HepG2 (cell line): ENCODE results near the gene CDH13. TPM values are rescaled to one million over a fixed set of nuclear protein-coding genes. Genes with fewer than 3 reads are reported as not detected.

Experiments
- ATAC-seq: fragments of 200-7000 bp; cut with Tn5 transposase; 3 replicates; pipeline ENCODE4 v1.9.1; 2020; ENCODE audit warnings: mild to moderate bottlenecking, moderate library complexity
- BruUV-seq: library from RNA; stranded (reverse); fragments of 400-500 nt; replicated peaks from 2 replicates; lab custom pipeline; 2021; lab: Mats Ljungman, UMichigan
- CTCF ChIA-PET: fragments of 300-600 bp; formaldehyde crosslinking; extraction: SDS; loops from one replicate; lab custom pipeline; 2021; ENCODE audit warnings: low total read pairs, inconsistent platforms, low intra/inter-chr PET ratio; lab: Yijun Ruan, JAX
- POLR2A ChIA-PET: fragments of 350-600 bp; sonication (Branson Sonifier 250); formaldehyde crosslinking; loops from one replicate; lab custom pipeline; 2020; ENCODE audit warnings: antibody characterized with exemption, inconsistent platforms; lab: Yijun Ruan, JAX
- DNase-seq: peaks from one replicate; pipeline ENCODE4 v3.0.0-alpha.2; 2015; ENCODE audit warnings: low spot score
- FAIRE-seq: peaks from 3 replicates; lab custom pipeline; 2011; peaks lifted over from hg19 to GRCh38; lab: Jason Lieb, UNC
- H2AFZ ChIP-seq: one replicate; pipeline ENCODE4 v1.6.1; 2011; ENCODE audit warnings: low read length, inconsistent platforms
- H3K27ac ChIP-seq: fragments of 300-600 bp; 3 replicates; pipeline ENCODE4 v1.8.0; 2011; ENCODE audit warnings: mixed run types, mild to moderate bottlenecking, mixed read lengths, low read length, inconsistent platforms; ENCODE audit not compliant: insufficient read depth; ENCODE audit errors: extremely low read length
- H3K27me3 ChIP-seq, 2 experiments: fragments of 200-600 bp in 1 of 2; 2 replicates in 1 of 2; 3 replicates in 1 of 2; pipeline versions ENCODE4 v1.6.0 to v1.8.0; 2011; ENCODE audit warnings: low read length in 2 of 2, mild to moderate bottlenecking in 2 of 2, moderate library complexity in 2 of 2, inconsistent platforms in 1 of 2; ENCODE audit not compliant: insufficient read depth in 2 of 2, control insufficient read depth in 1 of 2
- H3K36me3 ChIP-seq, 2 experiments: fragments of 200-600 bp in 1 of 2; replicated peaks in 1 of 2; 2 replicates in 1 of 2; 3 replicates in 1 of 2; pipeline versions ENCODE4 v1.5.1 to v1.8.0; 2011; ENCODE audit warnings: low read length in 2 of 2, inconsistent platforms in 1 of 2; ENCODE audit not compliant: insufficient read depth in 2 of 2, control insufficient read depth in 1 of 2
- H3K4me1 ChIP-seq: 2 replicates; pipeline ENCODE4 v1.5.1; 2012; ENCODE audit warnings: low read length, inconsistent platforms; ENCODE audit not compliant: insufficient read depth
- H3K4me2 ChIP-seq: 2 replicates; pipeline ENCODE4 v1.6.0; 2011; ENCODE audit warnings: low read depth, low read length, inconsistent platforms
- H3K4me3 ChIP-seq, 3 experiments: fragments of 200-600 bp in 1 of 3; sonication (generic), shearing (Covaris generic) in 1 of 3; replicated peaks in 1 of 3; 2 replicates each; pipeline ENCODE4 v1.5.1; 2011 to 2016; ENCODE audit warnings: low read length in 3 of 3, inconsistent platforms in 2 of 3, low read depth in 2 of 3, mild to moderate bottlenecking in 2 of 3, control low read depth in 1 of 3, mixed read lengths in 1 of 3; ENCODE audit not compliant: insufficient read depth in 1 of 3
- H3K79me2 ChIP-seq: one replicate; pipeline ENCODE4 v1.6.1; 2011; ENCODE audit warnings: low read length, inconsistent platforms; ENCODE audit not compliant: insufficient read depth
- H3K9ac ChIP-seq: 2 replicates; pipeline ENCODE4 v1.6.0; 2011; ENCODE audit warnings: mild to moderate bottlenecking, low read depth, low read length, inconsistent platforms; ENCODE audit not compliant: insufficient read depth
- H3K9me3 ChIP-seq: 2 replicates; pipeline ENCODE4 v1.5.1; 2012; ENCODE audit warnings: mild to moderate bottlenecking, low read length
- H4K20me1 ChIP-seq: 2 replicates; pipeline ENCODE4 v1.6.0; 2011; ENCODE audit warnings: inconsistent platforms, mild to moderate bottlenecking, low read length, moderate library complexity; ENCODE audit not compliant: insufficient read depth
- ETV6 ChIP-seq: sonication (generic); formaldehyde crosslinking; conservative IDR thresholded peaks from 2 replicates; pipeline ENCODE4 v1.4.0; 2020; ENCODE audit warnings: missing genetic modification reagents
- HNRNPUL1 ChIP-seq: fragments of 200-400 bp; formaldehyde crosslinking; IDR thresholded peaks from 2 replicates; pipeline ENCODE4 v1.6.1; 2017; ENCODE audit warnings: low read depth, mild to moderate bottlenecking, low read length, moderate library complexity
- KAT7 ChIP-seq: IDR thresholded peaks from 2 replicates; pipeline ENCODE4 v1.6.1; 2018; ENCODE audit warnings: borderline replicate concordance, missing compliant biosample characterization
- MYC ChIP-seq: sonication (generic); formaldehyde crosslinking; IDR thresholded peaks from 2 replicates; pipeline ENCODE4 v1.9.0; 2021; ENCODE audit warnings: missing genetic modification reagents, borderline replicate concordance
- PHF20 ChIP-seq: sonication (generic); formaldehyde crosslinking; IDR thresholded peaks from 2 replicates; pipeline ENCODE4 v1.5.0; 2020; ENCODE audit warnings: mild to moderate bottlenecking, missing genetic modification reagents
- RBM39 ChIP-seq: fragments of 200-400 bp; formaldehyde crosslinking; IDR thresholded peaks from one replicate; pipeline ENCODE4 v1.6.1; 2018; ENCODE audit warnings: antibody characterized with exemption, mild to moderate bottlenecking, low read depth, low read length; ENCODE audit not compliant: poor library complexity, severe bottlenecking
- SMAD9 ChIP-seq: sonication (generic); formaldehyde crosslinking; IDR thresholded peaks from 2 replicates; pipeline ENCODE4 v1.5.1; 2020; ENCODE audit warnings: mild to moderate bottlenecking, missing genetic modification reagents
- XBP1 ChIP-seq: sonication (generic); formaldehyde crosslinking; IDR thresholded peaks from 2 replicates; pipeline ENCODE4 v1.5.0; 2020; ENCODE audit warnings: missing genetic modification reagents
- ZBTB7A ChIP-seq: sonication (generic); formaldehyde crosslinking; IDR thresholded peaks from 2 replicates; pipeline ENCODE4 v1.8.0; 2022; ENCODE audit warnings: mild to moderate bottlenecking, missing genetic modification reagents
- ZNF354B ChIP-seq: sonication (generic); formaldehyde crosslinking; IDR thresholded peaks from 2 replicates; pipeline ENCODE4 v1.8.0; 2022; ENCODE audit warnings: mild to moderate bottlenecking, missing genetic modification reagents
- ZNF460 ChIP-seq: sonication (generic); formaldehyde crosslinking; IDR thresholded peaks from 2 replicates; pipeline ENCODE4 v1.5.1; 2020; ENCODE audit warnings: missing genetic modification reagents, mild to moderate bottlenecking, borderline replicate concordance
- ZNF558 ChIP-seq: sonication (generic); formaldehyde crosslinking; IDR thresholded peaks from 2 replicates; pipeline ENCODE4 v1.9.0; 2022; ENCODE audit warnings: mild to moderate bottlenecking, missing genetic modification reagents, borderline replicate concordance
- ZNF720 ChIP-seq: sonication (generic); formaldehyde crosslinking; IDR thresholded peaks from 2 replicates; pipeline ENCODE4 v1.4.0; 2020; ENCODE audit warnings: missing genetic modification reagents
- ZNF782 ChIP-seq: sonication (generic); formaldehyde crosslinking; IDR thresholded peaks from 2 replicates; pipeline ENCODE4 v1.4.0; 2020; ENCODE audit warnings: missing genetic modification reagents, mild to moderate bottlenecking, borderline replicate concordance
- ZNF839 ChIP-seq: sonication (generic); formaldehyde crosslinking; IDR thresholded peaks from 2 replicates; pipeline ENCODE4 v1.4.0; 2020; ENCODE audit warnings: missing genetic modification reagents, mild to moderate bottlenecking, borderline replicate concordance
- WGBS: methylation state at CpG from one replicate; pipeline ENCODE4 v1.1.6; 2017; ENCODE audit warnings: low lambda C conversion rate; 5-methylcytosine and 5-hydroxymethylcytosine counted together
- in situ Hi-C: cut with HindIII; loops from 2 replicates; pipeline ENCODE4 v1.10.0; 2017; ENCODE audit warnings: low pct_unique_long_range_greater_than_20kb; ENCODE audit not compliant: extremely low pct_ligation_motif_present
- intact Hi-C: fragments of 100-400 bp; cut with micrococcal nuclease; formaldehyde crosslinking; loops from one replicate; pipeline ENCODE4 v1.10.0; 2022; ENCODE audit not compliant: unreplicated experiment
- polyA plus RNA-seq, 8 experiments: library from polyadenylated mRNA; depleted of rRNA in 3 of 8; stranded (reverse) in 7 of 8; unstranded in 1 of 8; fragments of >200 nt; fragmentation: Illumina TruSeq in 4 of 8; extraction: Trizol in 4 of 8; gene quantifications; 2 replicates each; pipeline versions ENCODE4 v1.2.1 to v1.2.3, GENCODE V29; 2011 to 2016; ENCODE audit warnings: low read depth in 4 of 8, missing spikeins in 1 of 8, mixed read lengths in 1 of 8; ENCODE audit not compliant: insufficient read depth in 1 of 8
- total RNA-seq, 5 experiments: library from RNA; depleted of rRNA; stranded (reverse); fragments of >200 nt; fragmentation: Illumina TruSeq; extraction: Trizol; gene quantifications; 2 replicates each; pipeline ENCODE4 v1.2.3, GENCODE V29; 2016; ENCODE audit warnings: low read depth in 1 of 5
- TF ChIP-seq, protein P1 (sequence below): sonication (generic); formaldehyde crosslinking; IDR thresholded peaks from 2 replicates; pipeline ENCODE4 v1.4.0; 2020; ENCODE audit warnings: missing genetic modification reagents, borderline replicate concordance
- TF ChIP-seq, protein P2 (sequence below): sonication (generic); formaldehyde crosslinking; conservative IDR thresholded peaks from 2 replicates; pipeline ENCODE4 v1.5.0; 2020; ENCODE audit warnings: missing genetic modification reagents
- TF ChIP-seq, protein P3 (sequence below): sonication (generic); formaldehyde crosslinking; IDR thresholded peaks from 2 replicates; pipeline ENCODE4 v1.4.0; 2020; ENCODE audit warnings: mild to moderate bottlenecking, missing genetic modification reagents
- TF ChIP-seq, protein P4 (sequence below): sonication (generic); formaldehyde crosslinking; IDR thresholded peaks from 2 replicates; pipeline ENCODE4 v1.4.0; 2020; ENCODE audit warnings: missing genetic modification reagents

CDH13 gene
- total and polyA plus RNA-seq, 2 of the 13 experiments (the other 11 are each of a cell fraction or from before 2014, with no cell fraction given): not detected

DNA sequence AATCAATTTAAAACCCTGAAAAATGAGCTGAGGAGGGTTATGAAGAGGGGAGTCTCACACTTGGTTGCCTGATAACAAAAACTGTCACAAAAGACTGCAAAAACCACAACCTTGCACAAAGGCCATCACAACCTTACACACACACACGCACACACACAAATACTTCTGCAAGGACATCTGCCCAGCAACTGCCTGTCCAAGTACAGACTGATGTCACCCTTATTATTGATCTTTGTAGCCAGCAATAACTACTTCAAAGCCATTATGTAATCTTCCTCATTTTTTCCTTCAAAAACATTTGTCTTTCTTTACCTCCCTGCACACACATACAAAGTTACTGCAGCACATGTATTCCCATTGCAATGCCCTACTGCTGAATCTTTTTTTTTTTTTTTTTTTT lies 927.8 kb downstream of the CDH13 start:
- Histone ChIP-seq H2AFZ (no peak overlapping the region), H3K36me3 (no peaks in the 10 kb centered on the region), H3K27me3 (no peaks in the 10 kb centered on the region; a peak in 2 of 5 replicates), H3K9ac (no peak overlapping the region), H3K27ac (no peak overlapping the region), H4K20me1 (no peaks in the 10 kb centered on the region), H3K4me2 (no peak overlapping the region), H3K79me2 (no peaks in the 10 kb centered on the region), H3K9me3 (no peaks in the 10 kb centered on the region), H3K4me1 (no peaks in the 10 kb centered on the region), H3K4me3 (no peak overlapping the region)
- intact Hi-C loops: no loop called here
- WGBS: 36% methylated on average over 1 of the region's 1 CpG
- in situ Hi-C loops: no loop called here
- TF ChIP-seq PHF20 (CRISPR knock-in tag) (no peak), HNRNPUL1 (no peak), RBM39 (no peak), ZNF354B (no peak), ZNF558 (CRISPR knock-in tag) (no peak), XBP1 (CRISPR knock-in tag) (no peak), SMAD9 (CRISPR knock-in tag) (no peak), ZNF782 (no peak), ETV6 (no peak), ZBTB7A (CRISPR knock-in tag) (no peak), ZNF720 (CRISPR knock-in tag) (no peak), KAT7 (CRISPR knock-in tag) (no peak), MYC (CRISPR knock-in tag) (no peak), ZNF839 (CRISPR knock-in tag) (no peak), ZNF460 (no peak)
- TF ChIP-seq, protein P1, sequence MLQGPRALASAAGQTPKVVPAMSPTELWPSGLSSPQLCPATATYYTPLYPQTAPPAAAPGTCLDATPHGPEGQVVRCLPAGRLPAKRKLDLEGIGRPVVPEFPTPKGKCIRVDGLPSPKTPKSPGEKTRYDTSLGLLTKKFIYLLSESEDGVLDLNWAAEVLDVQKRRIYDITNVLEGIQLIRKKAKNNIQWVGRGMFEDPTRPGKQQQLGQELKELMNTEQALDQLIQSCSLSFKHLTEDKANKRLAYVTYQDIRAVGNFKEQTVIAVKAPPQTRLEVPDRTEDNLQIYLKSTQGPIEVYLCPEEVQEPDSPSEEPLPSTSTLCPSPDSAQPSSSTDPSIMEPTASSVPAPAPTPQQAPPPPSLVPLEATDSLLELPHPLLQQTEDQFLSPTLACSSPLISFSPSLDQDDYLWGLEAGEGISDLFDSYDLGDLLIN (CRISPR knock-in tag): no peak
- TF ChIP-seq, protein P2, sequence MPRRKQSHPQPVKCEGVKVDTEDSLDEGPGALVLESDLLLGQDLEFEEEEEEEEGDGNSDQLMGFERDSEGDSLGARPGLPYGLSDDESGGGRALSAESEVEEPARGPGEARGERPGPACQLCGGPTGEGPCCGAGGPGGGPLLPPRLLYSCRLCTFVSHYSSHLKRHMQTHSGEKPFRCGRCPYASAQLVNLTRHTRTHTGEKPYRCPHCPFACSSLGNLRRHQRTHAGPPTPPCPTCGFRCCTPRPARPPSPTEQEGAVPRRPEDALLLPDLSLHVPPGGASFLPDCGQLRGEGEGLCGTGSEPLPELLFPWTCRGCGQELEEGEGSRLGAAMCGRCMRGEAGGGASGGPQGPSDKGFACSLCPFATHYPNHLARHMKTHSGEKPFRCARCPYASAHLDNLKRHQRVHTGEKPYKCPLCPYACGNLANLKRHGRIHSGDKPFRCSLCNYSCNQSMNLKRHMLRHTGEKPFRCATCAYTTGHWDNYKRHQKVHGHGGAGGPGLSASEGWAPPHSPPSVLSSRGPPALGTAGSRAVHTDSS: no peak
- TF ChIP-seq, protein P3, sequence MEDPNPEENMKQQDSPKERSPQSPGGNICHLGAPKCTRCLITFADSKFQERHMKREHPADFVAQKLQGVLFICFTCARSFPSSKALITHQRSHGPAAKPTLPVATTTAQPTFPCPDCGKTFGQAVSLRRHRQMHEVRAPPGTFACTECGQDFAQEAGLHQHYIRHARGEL (CRISPR knock-in tag): no peak
- TF ChIP-seq, protein P4, sequence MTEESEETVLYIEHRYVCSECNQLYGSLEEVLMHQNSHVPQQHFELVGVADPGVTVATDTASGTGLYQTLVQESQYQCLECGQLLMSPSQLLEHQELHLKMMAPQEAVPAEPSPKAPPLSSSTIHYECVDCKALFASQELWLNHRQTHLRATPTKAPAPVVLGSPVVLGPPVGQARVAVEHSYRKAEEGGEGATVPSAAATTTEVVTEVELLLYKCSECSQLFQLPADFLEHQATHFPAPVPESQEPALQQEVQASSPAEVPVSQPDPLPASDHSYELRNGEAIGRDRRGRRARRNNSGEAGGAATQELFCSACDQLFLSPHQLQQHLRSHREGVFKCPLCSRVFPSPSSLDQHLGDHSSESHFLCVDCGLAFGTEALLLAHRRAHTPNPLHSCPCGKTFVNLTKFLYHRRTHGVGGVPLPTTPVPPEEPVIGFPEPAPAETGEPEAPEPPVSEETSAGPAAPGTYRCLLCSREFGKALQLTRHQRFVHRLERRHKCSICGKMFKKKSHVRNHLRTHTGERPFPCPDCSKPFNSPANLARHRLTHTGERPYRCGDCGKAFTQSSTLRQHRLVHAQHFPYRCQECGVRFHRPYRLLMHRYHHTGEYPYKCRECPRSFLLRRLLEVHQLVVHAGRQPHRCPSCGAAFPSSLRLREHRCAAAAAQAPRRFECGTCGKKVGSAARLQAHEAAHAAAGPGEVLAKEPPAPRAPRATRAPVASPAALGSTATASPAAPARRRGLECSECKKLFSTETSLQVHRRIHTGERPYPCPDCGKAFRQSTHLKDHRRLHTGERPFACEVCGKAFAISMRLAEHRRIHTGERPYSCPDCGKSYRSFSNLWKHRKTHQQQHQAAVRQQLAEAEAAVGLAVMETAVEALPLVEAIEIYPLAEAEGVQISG (CRISPR knock-in tag): no peak
- ChIA-PET POLR2A (no interaction called here), CTCF (no interaction called here)
- no TSS peak for BruUV-seq
- no peak for ATAC-seq
- DNase-seq: no peak
- no peak for FAIRE-seq
